ENCODE measurements around the gene TLX2.

The TLX2 gene

GRCh38 chr2:74548900-74549826 is 34.9 kb downstream of the TLX2 start:
- Histone ChIP-seq H3F3A (ENCODE audit: insufficient read depth) (no peaks in the 10 kb centered on the region), H3K36me3 (ENCODE audit: low read length) (no peaks in the 10 kb centered on the region), H3K9ac (ENCODE audit: low read length) (no peak overlapping the region), H2AFZ (ENCODE audit: low read depth, low read length, severe bottlenecking) (no peak overlapping the region), H3K79me2 (ENCODE audit: insufficient read depth, low read length) (no peaks in the 10 kb centered on the region), H3K4me2 (ENCODE audit: low read depth, low read length, poor library complexity, severe bottlenecking) (peak overlapping the region; percentile 24), H3K27ac (ENCODE audit: low read depth, low read length) (no peak overlapping the region), H3K9me3 (ENCODE audit: insufficient read depth, low read length) (no peaks in the 10 kb centered on the region), H3K9me2 (replicated peaks; ENCODE audit: insufficient read depth, low read length) (no peaks in the 10 kb centered on the region), H3K4me3 (ENCODE audit: insufficient read depth, low read length, poor library complexity, severe bottlenecking) (no peak overlapping the region), H4K20me1 (ENCODE audit: low read depth, low read length) (no peaks in the 10 kb centered on the region), H3K27me3 (ENCODE audit: low read length) (no peaks in the 10 kb centered on the region)
- TF ChIP-seq CTCF (IDR thresholded peaks at IDR 0.05; ENCODE audit: insufficient read depth, low read length, poor library complexity, severe bottlenecking) (no peak), EZH2phosphoT487 (conservative IDR thresholded peaks at IDR 0.05; ENCODE audit: low read length) (no peak)

- Histone ChIP-seq H3K27me3 (ENCODE audit: low read length) (no peaks in the 10 kb centered on the region), H3K4me3 (ENCODE audit: insufficient read depth, low read length, poor library complexity, severe bottlenecking) (no peak overlapping the region), H3K9me2 (replicated peaks; ENCODE audit: insufficient read depth, low read length) (no peaks in the 10 kb centered on the region), H3F3A (ENCODE audit: insufficient read depth) (no peaks in the 10 kb centered on the region), H3K9me3 (ENCODE audit: insufficient read depth, low read length) (no peaks in the 10 kb centered on the region), H3K9ac (ENCODE audit: low read length) (no peak overlapping the region), H3K27ac (ENCODE audit: low read depth, low read length) (no peak overlapping the region), H3K79me2 (ENCODE audit: insufficient read depth, low read length) (no peaks in the 10 kb centered on the region), H3K4me2 (ENCODE audit: low read depth, low read length, poor library complexity, severe bottlenecking) (no peak overlapping the region), H4K20me1 (ENCODE audit: low read depth, low read length) (no peaks in the 10 kb centered on the region), H3K36me3 (ENCODE audit: low read length) (no peaks in the 10 kb centered on the region), H2AFZ (ENCODE audit: low read depth, low read length, severe bottlenecking) (no peak overlapping the region)
- TF ChIP-seq EZH2phosphoT487 (conservative IDR thresholded peaks at IDR 0.05; ENCODE audit: low read length) (no peak), CTCF (IDR thresholded peaks at IDR 0.05; ENCODE audit: insufficient read depth, low read length, poor library complexity, severe bottlenecking) (no peak)
Measured at GRCh38 chr2:74550231-74550630, 36.0 kb downstream of the TLX2 start.

- Histone ChIP-seq H3K4me2 (ENCODE audit: low read depth, low read length, poor library complexity, severe bottlenecking) (no peak overlapping the region), H3F3A (ENCODE audit: insufficient read depth) (no peaks in the 10 kb centered on the region), H3K27ac (ENCODE audit: low read depth, low read length) (no peak overlapping the region), H3K9me3 (ENCODE audit: insufficient read depth, low read length) (no peaks in the 10 kb centered on the region), H3K79me2 (ENCODE audit: insufficient read depth, low read length) (no peaks in the 10 kb centered on the region), H3K9me2 (replicated peaks; ENCODE audit: insufficient read depth, low read length) (no peaks in the 10 kb centered on the region), H3K9ac (ENCODE audit: low read length) (no peak overlapping the region), H3K4me3 (ENCODE audit: insufficient read depth, low read length, poor library complexity, severe bottlenecking) (no peak overlapping the region), H2AFZ (ENCODE audit: low read depth, low read length, severe bottlenecking) (no peak overlapping the region), H3K27me3 (ENCODE audit: low read length) (no peaks in the 10 kb centered on the region), H3K36me3 (ENCODE audit: low read length) (no peaks in the 10 kb centered on the region), H4K20me1 (ENCODE audit: low read depth, low read length) (no peaks in the 10 kb centered on the region)
- TF ChIP-seq CTCF (IDR thresholded peaks at IDR 0.05; ENCODE audit: insufficient read depth, low read length, poor library complexity, severe bottlenecking), result no peak
- no peak for TF ChIP-seq EZH2phosphoT487 (conservative IDR thresholded peaks at IDR 0.05; ENCODE audit: low read length)
Measured at GRCh38 chr2:74551530-74551929, 37.3 kb downstream of the TLX2 start.

Measured in SU-DHL-6 (cell line).